Neural cell (in vitro differentiated cells): ENCODE results near the gene KRTAP4-5.

ENCODE experiments used
- CTCF ChIP-seq: fragments of 450-650 bp; IDR thresholded peaks from 2 replicates; pipeline ENCODE4 v1.5.1; 2014; ENCODE audit warnings: antibody characterized with exemption, mild to moderate bottlenecking, moderate library complexity; ENCODE audit not compliant: poor library complexity, severe bottlenecking
- EZH2 ChIP-seq: fragments of 200-600, 300-800 bp; shearing (Covaris generic), sonication (generic); IDR thresholded peaks from 2 replicates; pipeline ENCODE4 v1.6.1; 2014; ENCODE audit warnings: antibody characterized with exemption, low read length, borderline replicate concordance, mild to moderate bottlenecking; ENCODE audit not compliant: insufficient read depth, poor library complexity, severe bottlenecking
- MXI1 ChIP-seq: fragments of 450-650 bp; conservative IDR thresholded peaks from 2 replicates; pipeline ENCODE4 v1.6.1; 2014; ENCODE audit warnings: antibody characterized with exemption, mild to moderate bottlenecking; ENCODE audit not compliant: poor library complexity, severe bottlenecking
- REST ChIP-seq: IDR thresholded peaks from 2 replicates; pipeline ENCODE4 v1.6.1; 2012; ENCODE audit warnings: borderline replicate concordance

- TF ChIP-seq EZH2 = no peak
- TF ChIP-seq CTCF = no peak
- no peak for TF ChIP-seq MXI1
- no peak for TF ChIP-seq REST
Observed at GRCh38 chr17:41196068-41196467, 46.4 kb upstream of the KRTAP4-5 start.
